Vagina (tissue), 2 donors: ENCODE results near the gene ERC2. TPM values are rescaled to one million over a fixed set of nuclear protein-coding genes. Genes with fewer than 3 reads are reported as not detected.

Source experiments
- DNase-seq, 2 donors: peaks; one replicate each; pipeline ENCODE4 v3.0.0-alpha.2; 2017; ENCODE audit errors: extremely low spot score in 2 of 2
- H3K27ac ChIP-seq: fragments of 200-600 bp; sonication (generic); one replicate; pipeline ENCODE4 v1.5.1; 2019
- H3K27me3 ChIP-seq: fragments of 200-600 bp; sonication (generic); one replicate; pipeline ENCODE4 v1.5.1; 2019
- H3K36me3 ChIP-seq, 2 donors: fragments of 200-600 bp; sonication (generic); one replicate each; pipeline ENCODE4 v1.5.1; 2017 to 2019
- H3K4me1 ChIP-seq: fragments of 200-600 bp; sonication (generic); one replicate; pipeline ENCODE4 v1.5.1; 2019
- H3K4me3 ChIP-seq, 2 donors: fragments of 200-600 bp; sonication (generic); 1 replicate in 1 of 2; 2 replicates in 1 of 2; pipeline ENCODE4 v1.5.1; 2016 to 2019
- H3K9me3 ChIP-seq: fragments of 200-600 bp; sonication (generic); one replicate; pipeline ENCODE4 v1.5.1; 2019
- CTCF ChIP-seq, 3 experiments: fragments of 450-650 bp in 2 of 3; fragments of 200-600 bp in 1 of 3; sonication (generic) in 1 of 3; IDR thresholded peaks; one replicate each; pipeline ENCODE4 v1.5.1; 2017 to 2019; ENCODE audit warnings: antibody characterized with exemption in 3 of 3, mild to moderate bottlenecking in 2 of 3, moderate library complexity in 2 of 3
- POLR2A ChIP-seq, 2 donors: fragments of 450-650 bp; IDR thresholded peaks; one replicate each; pipeline ENCODE4 v1.6.1; 2017; ENCODE audit warnings: antibody characterized with exemption in 2 of 2, mild to moderate bottlenecking in 2 of 2, moderate library complexity in 2 of 2
- POLR2AphosphoS5 ChIP-seq, 2 donors: sonication (generic); formaldehyde crosslinking; IDR thresholded peaks; one replicate each; pipeline ENCODE4 v1.9.0; 2017; ENCODE audit warnings: antibody characterized with exemption in 2 of 2, mild to moderate bottlenecking in 2 of 2, low read depth in 1 of 2; ENCODE audit not compliant: insufficient read depth in 1 of 2
- intact Hi-C: fragments of 100-400 bp; cut with DNase I; formaldehyde crosslinking; loops from one replicate; pipeline ENCODE4 v1.15.1; 2023
- total RNA-seq: library from RNA; depleted of rRNA; stranded (reverse); fragments of >200 nt; gene quantifications from one replicate; pipeline ENCODE4 v1.2.3, GENCODE V29; 2016

Gene ERC2
- total RNA-seq, 1 donor from 2014 or later: 1.2 TPM

GRCh38 chr3:56145410-56145809 is 322.9 kb downstream of the ERC2 start:
- Histone ChIP-seq H3K4me3 (no peak overlapping the region), H3K36me3 (no peaks in the 10 kb centered on the region), H3K4me1 (no peaks in the 10 kb centered on the region), H3K27ac (no peak overlapping the region), H3K27me3 (no peaks in the 10 kb centered on the region), H3K9me3 (no peaks in the 10 kb centered on the region)
- TF ChIP-seq CTCF (IDR thresholded peaks at IDR 0.05) (no peak), POLR2AphosphoS5 (IDR thresholded peaks at IDR 0.05; ENCODE audit: insufficient read depth in 1 of 2, low read depth in 1 of 2) (no peak), POLR2A (IDR thresholded peaks at IDR 0.05) (no peak)
- no peak for DNase-seq
- intact Hi-C loops: no loop called here

- H3K27ac ChIP-seq: no peak overlapping the region
- H3K27me3 ChIP-seq: no peaks in the 10 kb centered on the region
- TF ChIP-seq CTCF (IDR thresholded peaks at IDR 0.05) (no peak), POLR2A (IDR thresholded peaks at IDR 0.05) (no peak), POLR2AphosphoS5 (IDR thresholded peaks at IDR 0.05; ENCODE audit: insufficient read depth in 1 of 2, low read depth in 1 of 2) (no peak)
- no peak overlapping the region for H3K4me3 ChIP-seq
- intact Hi-C loops: no loop called here
- H3K9me3 ChIP-seq: no peaks in the 10 kb centered on the region
- no peak for DNase-seq
- H3K4me1 ChIP-seq: no peaks in the 10 kb centered on the region
- H3K36me3 ChIP-seq: no peaks in the 10 kb centered on the region
These were observed 323.5 kb downstream of the ERC2 start for GRCh38 chr3:56144805-56145204.

GRCh38 chr3:56137415-56137814 is 330.9 kb downstream of the ERC2 start:
- H3K27me3 ChIP-seq: no peaks in the 10 kb centered on the region
- H3K36me3 ChIP-seq: no peaks in the 10 kb centered on the region
- no peaks in the 10 kb centered on the region for H3K9me3 ChIP-seq
- no peaks in the 10 kb centered on the region for H3K4me1 ChIP-seq
- H3K27ac ChIP-seq: no peak overlapping the region
- TF ChIP-seq POLR2A (IDR thresholded peaks at IDR 0.05) (no peak), CTCF (IDR thresholded peaks at IDR 0.05) (no peak), POLR2AphosphoS5 (IDR thresholded peaks at IDR 0.05; ENCODE audit: insufficient read depth in 1 of 2, low read depth in 1 of 2) (no peak)
- intact Hi-C loops: no loop called here
- no peak overlapping the region for H3K4me3 ChIP-seq
- no peak for DNase-seq

GRCh38 chr3:56136514-56136913 is 331.8 kb downstream of the ERC2 start:
- Histone ChIP-seq H3K4me1 (no peaks in the 10 kb centered on the region), H3K36me3 (no peaks in the 10 kb centered on the region), H3K27ac (no peak overlapping the region), H3K27me3 (no peaks in the 10 kb centered on the region), H3K4me3 (no peak overlapping the region), H3K9me3 (no peaks in the 10 kb centered on the region)
- intact Hi-C loops: no loop called here
- no peak for DNase-seq
- no peak for TF ChIP-seq POLR2AphosphoS5 (IDR thresholded peaks at IDR 0.05; ENCODE audit: insufficient read depth in 1 of 2, low read depth in 1 of 2)
- no peak for TF ChIP-seq POLR2A (IDR thresholded peaks at IDR 0.05)
- TF ChIP-seq CTCF (IDR thresholded peaks at IDR 0.05): no peak

GRCh38 chr3:56135941-56136340 is 332.3 kb downstream of the ERC2 start:
- no peaks in the 10 kb centered on the region for H3K4me1 ChIP-seq
- H3K27ac ChIP-seq: no peak overlapping the region
- no peaks in the 10 kb centered on the region for H3K36me3 ChIP-seq
- no peaks in the 10 kb centered on the region for H3K27me3 ChIP-seq
- no peak for DNase-seq
- no peaks in the 10 kb centered on the region for H3K9me3 ChIP-seq
- intact Hi-C loops: no loop called here
- no peak for TF ChIP-seq POLR2A (IDR thresholded peaks at IDR 0.05)
- no peak for TF ChIP-seq CTCF (IDR thresholded peaks at IDR 0.05)
- TF ChIP-seq POLR2AphosphoS5 (IDR thresholded peaks at IDR 0.05; ENCODE audit: insufficient read depth in 1 of 2, low read depth in 1 of 2): no peak
- no peak overlapping the region for H3K4me3 ChIP-seq
